ENCODE data around the gene SLC27A3.

SLC27A3 gene, protein sequence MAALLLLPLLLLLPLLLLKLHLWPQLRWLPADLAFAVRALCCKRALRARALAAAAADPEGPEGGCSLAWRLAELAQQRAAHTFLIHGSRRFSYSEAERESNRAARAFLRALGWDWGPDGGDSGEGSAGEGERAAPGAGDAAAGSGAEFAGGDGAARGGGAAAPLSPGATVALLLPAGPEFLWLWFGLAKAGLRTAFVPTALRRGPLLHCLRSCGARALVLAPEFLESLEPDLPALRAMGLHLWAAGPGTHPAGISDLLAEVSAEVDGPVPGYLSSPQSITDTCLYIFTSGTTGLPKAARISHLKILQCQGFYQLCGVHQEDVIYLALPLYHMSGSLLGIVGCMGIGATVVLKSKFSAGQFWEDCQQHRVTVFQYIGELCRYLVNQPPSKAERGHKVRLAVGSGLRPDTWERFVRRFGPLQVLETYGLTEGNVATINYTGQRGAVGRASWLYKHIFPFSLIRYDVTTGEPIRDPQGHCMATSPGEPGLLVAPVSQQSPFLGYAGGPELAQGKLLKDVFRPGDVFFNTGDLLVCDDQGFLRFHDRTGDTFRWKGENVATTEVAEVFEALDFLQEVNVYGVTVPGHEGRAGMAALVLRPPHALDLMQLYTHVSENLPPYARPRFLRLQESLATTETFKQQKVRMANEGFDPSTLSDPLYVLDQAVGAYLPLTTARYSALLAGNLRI

GRCh38 chr1:153774780-153775457 lies at the start of gene SLC27A3:
SLC27A3 (plus strand) TSS chr1:153775407; CDS start chr1:153775498, 91 bp downstream.
- no peak for DNase-seq

DNA sequence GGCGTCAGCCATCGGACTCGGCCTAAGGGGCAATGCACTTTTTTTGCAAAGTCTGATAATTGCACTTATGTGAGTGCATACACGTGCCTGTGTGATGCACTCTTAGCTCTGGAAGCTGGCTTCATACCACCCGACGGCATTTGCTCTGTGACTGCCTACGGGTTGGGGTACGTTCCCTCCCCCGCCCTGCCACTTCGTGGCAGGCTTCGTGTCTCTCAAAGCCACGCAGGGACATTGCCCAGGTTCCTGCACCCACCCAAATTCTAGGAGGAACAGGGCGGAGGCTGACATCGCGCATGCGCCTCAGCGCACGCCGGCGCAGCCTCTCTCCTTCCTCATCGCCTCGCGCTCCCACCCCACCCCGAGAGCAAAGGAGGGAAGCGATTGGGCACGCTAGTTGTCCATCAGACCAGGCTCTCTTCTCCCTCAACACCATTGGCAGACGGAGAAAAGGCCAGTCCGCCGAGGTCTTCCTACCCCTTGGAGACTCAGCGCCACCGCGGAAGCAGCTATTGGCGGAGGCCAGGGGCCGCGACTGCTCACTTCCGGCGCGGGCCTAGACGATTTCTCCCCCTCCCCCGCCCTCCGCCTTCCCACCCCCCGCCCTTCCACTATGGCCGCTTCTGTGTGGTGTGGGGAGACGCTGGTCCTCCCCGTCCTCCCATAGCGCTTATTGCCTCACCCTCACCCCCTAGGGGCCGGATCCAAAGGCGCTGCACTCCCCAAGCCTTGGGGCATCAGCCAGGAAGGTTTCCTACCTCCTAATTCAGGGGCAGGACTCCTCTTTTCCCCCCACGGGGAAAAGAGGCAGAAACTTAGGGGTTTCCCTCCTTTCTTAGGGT lies 47.5 kb upstream of the SLC27A3 start, which contains the start of gene INTS3:
Gene INTS3 (plus strand): TSS at position 588 of the 842 bp plus-strand sequence. CDS start 585 bp downstream, outside the sequence.
- peak; percentile 99 for DNase-seq

- no peak for DNase-seq
Measured at GRCh38 chr1:153728305-153729066, 46.7 kb upstream of the SLC27A3 start.

DNA sequence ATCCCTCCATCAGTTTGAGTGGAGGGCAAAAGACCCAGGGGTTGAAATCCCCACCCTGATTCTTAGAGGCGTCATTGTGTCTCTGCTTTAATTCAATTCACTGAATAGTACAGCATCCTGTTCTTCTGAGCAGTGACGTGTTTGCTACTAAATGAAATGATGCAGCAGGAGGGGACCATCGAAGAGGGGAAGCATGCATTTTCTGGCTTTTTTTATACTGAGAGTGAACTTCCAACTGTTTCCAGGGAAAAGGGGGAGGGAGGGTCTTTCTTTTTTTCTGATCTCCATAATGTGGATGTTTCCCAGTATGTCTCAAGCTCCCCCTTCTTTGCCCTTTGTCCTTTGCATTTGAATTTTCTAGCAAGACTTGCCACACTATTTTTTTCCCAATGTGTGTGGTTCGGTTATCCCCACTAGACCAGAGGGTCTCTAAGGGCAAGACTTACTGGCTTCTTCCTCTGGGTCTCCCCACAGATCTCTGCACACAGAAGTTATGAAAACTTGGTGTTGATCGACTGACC lies 44.7 kb upstream of the SLC27A3 start:
- no peak for DNase-seq

DNA sequence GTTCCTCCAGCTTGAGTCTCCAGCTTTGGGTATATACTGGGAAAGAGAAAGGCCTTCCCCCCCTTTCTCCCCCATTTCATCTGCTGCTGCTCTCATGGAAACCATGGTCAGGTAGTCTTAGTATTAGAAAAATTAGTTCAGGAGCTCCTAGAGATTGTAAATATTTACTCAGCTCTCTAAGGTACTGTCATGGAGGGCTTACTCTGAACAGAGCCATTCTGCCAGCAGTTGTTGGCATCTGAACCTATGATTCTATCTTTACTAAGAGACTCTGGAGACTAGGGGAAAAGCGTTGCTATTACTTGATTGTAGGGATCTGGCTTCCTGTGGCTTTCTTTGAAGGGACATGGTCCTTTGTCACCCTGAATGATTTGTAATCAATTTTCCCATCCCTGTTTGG lies 41.2 kb upstream of the SLC27A3 start:
- DNase-seq: no peak

- DNase-seq: no peak
Measured at GRCh38 chr1:153734396-153735089, 40.7 kb upstream of the SLC27A3 start.

DNA sequence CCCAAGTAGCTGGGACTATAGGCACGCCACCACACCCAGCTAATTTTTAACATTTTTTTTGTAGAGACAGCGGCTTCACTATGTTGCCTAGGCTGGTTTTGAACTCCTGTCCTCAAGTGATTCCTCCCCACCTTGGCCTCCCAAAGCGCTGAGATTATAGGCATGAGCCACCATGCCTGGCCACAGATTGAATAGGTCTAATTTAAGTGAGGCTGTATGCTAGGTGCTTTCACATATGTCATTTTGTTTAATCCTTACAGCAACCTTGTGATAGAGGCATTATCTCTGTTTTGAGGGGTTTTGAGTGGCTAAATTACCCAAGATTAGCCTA lies 40.2 kb upstream of the SLC27A3 start:
- no peak for DNase-seq

- DNase-seq: no peak
Measured at GRCh38 chr1:153741986-153742385, 33.2 kb upstream of the SLC27A3 start.

GRCh38 chr1:153742411-153743142 lies 32.6 kb upstream of the SLC27A3 start:
- no peak for DNase-seq

- no peak for DNase-seq
Measured at GRCh38 chr1:153745417-153745816, 29.8 kb upstream of the SLC27A3 start.

- DNase-seq: no peak
Measured at GRCh38 chr1:153746174-153746573, 29.0 kb upstream of the SLC27A3 start.

DNA sequence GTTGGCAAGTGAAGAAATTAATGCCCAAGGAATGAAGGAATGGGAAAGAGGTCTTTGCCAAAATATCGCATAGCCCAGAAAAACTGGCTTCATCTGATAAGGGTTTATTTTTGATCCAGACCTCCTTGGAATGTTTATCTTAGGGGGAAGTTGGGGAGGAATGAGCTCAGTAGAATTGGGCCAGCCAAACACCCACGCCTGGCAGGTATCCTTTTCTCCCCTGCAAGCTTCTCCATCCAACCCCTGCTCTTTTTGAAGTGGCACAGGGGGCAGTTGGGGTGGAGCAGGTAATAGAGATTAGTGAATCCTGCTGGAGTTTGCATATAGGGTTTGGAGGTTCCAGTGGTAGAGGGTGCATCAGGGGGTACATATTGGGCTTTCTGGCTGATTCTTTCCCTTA lies 26.3 kb upstream of the SLC27A3 start:
- DNase-seq: no peak

GRCh38 chr1:153749408-153750005 lies 25.7 kb upstream of the SLC27A3 start:
- peak; percentile 68 for DNase-seq

GRCh38 chr1:153750026-153750995 lies 24.9 kb upstream of the SLC27A3 start:
- no peak for DNase-seq

GRCh38 chr1:153752072-153752471 lies 23.1 kb upstream of the SLC27A3 start:
- no peak for DNase-seq

GRCh38 chr1:153752571-153753195 lies 22.5 kb upstream of the SLC27A3 start:
- no peak for DNase-seq

GRCh38 chr1:153754266-153754665 lies 20.9 kb upstream of the SLC27A3 start:
- DNase-seq: no peak

DNA sequence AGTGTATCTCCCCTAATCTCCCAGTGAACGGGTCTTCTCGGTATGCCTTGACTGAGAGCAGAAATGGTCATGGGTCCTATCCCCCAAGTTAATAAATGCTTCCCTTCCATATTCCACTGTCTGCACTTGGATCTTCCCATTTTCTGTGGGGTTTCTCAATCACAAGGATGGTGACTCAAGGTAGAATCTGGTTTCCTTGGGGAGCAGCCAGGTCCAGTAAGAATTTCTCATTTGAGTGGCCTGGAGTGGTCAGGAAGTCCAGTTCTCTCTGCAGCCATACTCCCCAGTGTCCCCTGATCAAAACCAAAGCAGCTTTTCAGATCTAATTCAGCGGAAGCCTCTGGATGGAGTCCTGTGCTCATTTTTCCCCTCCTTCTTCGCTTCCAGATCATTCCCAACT lies 14.8 kb upstream of the SLC27A3 start:
- DNase-seq: no peak

Measured in activated effector memory CD4-positive, alpha-beta T cell treated with Interleukin-2 at 50 U/mL for 16 hours (primary cell).